ENCODE data around the gene MUS81.
"Not testable (repeated sequence)": the region's sequence is repeated elsewhere in the genome, so short reads cannot be mapped to it uniquely, and the experiment has no call there.

MUS81 gene

DNA sequence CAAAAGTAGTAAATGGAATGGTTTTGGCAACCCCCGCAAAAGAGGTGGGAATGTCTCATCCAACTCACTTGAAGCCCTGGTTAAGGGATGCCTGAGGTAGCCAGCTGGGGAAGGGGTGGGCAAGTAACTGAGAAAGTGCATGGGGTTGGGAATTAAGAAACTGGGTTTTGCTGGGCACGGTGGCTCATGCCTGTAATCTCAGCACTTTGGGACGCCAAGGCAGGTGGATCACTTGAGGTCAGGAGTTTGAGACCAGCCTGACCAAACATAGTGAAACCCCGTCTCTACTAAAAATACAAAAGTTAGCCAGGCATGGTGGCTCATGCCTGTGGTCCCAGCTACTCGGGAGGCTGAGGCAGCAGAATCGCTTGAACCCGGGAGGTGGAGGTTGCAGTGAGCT, 11.5 kb upstream of the MUS81 start:
- not testable (repeated sequence) for DNase-seq

DNA sequence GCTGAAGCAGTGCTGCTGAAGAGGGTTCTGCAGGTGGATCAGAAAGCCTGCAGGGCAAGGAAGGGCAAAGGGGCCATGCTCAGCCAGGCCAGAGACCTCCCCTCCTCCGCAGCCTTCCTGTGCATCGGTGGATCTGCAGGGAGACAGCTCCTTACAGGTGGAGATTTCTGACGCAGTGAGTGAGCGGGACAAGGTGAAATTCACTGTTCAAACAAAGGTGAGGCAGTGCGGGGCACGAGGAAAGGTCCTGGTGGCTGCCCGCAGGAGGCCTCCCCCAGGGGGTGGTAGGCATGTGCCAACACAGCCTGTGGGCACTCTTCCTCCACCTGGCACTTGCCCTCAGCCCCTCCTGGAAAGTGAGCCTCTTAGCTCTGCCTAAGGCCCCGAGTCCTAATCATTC, 10.9 kb upstream of the MUS81 start:
- no peak for DNase-seq

DNA sequence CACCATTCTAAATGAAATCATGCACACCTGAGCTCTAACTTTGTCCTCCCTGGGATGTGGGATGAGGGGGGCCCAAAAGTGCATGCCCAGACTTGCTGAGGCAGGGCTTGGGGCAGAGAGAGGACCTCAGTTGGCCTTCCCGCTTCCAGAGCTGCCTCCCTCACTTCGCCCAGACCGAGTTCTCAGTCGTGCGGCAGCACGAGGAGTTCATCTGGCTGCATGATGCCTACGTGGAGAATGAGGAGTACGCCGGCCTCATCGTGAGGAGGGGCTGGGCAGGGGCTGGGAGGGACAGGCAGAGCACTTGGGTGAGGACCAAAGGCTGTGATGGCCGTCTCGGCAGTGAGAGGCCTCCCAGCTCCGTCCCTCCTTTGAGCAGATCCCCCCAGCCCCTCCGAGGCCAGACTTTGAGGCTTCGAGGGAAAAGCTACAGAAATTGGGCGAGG, 10.4 kb upstream of the MUS81 start:
- no peak for DNase-seq

DNA sequence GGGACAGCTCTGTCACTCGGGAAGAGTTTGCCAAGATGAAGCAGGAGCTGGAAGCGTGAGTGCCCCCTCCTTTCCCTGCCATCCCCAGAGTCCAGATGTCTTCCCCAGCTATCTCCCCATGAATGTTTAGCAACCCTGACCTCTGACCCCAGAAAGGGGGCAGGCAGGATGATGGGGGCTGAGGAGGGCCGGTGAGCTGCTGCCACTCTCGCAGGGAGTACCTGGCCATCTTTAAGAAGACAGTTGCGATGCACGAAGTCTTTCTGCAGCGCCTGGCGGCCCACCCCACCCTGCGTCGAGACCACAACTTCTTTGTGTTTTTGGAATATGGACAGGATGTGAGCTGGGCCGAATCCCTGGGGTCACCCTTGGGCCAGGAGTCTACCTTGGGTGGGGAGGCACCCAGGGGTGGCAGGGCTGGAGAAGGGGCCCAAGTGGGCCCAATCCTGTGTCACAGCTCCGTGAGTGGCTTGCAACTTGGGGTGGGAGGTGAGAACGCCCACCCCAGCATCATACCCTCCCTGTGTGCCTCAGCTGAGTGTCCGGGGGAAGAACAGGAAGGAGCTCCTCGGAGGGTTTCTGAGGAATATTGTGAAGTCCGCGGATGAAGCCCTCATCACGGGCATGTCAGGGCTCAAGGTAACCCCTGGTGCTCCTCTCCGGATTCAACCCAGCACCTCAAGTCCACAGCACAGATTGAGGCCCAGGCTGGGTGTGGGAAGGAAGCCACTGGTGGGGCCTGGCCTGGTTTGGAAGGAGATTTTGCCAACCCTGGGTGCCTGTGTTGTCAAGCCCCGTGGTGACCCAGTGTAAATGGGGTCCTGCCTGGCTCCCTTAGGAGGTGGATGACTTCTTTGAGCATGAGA, 9.8 kb upstream of the MUS81 start:
- DNase-seq: no peak

GRCh38 chr11:65851083-65851579, 9.1 kb upstream of the MUS81 start:
- DNase-seq: no peak

DNA sequence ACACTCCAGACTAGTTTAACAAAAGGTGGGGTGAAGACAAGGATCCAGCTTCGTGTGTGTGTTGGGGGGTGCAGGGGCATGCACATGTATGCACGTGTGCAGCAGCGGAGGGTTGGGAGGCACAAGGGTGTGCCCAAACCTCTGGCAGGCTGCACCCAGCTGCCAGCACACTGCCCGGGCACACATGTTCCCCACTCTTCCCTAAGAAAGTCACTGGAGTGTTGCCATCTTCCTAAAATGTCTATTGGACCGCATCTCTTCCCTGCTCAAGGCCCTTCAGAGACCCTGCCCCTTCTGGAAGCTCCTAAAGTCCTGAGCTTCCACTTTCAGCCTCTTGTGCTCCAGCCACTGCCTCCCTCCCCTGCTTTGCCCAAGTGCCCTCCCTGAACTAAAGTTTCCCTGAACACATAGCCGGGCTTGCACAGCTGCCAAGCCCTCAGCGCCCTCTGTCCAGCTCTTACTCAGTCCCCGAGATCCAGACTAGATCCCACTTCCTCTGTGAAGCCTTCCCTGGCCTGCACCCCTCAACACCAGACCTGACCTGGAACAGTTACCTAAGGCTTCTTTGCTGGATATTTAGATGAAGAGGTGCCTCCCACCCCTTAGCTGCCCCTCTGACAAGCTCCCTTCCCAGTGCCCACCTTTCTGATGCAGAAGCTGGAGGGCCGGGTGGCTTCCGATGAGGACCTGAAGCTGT, 8.3 kb upstream of the MUS81 start:
- no peak for DNase-seq

- no peak for DNase-seq
These were observed 7.6 kb upstream of the MUS81 start for GRCh38 chr11:65852508-65853245.

DNA sequence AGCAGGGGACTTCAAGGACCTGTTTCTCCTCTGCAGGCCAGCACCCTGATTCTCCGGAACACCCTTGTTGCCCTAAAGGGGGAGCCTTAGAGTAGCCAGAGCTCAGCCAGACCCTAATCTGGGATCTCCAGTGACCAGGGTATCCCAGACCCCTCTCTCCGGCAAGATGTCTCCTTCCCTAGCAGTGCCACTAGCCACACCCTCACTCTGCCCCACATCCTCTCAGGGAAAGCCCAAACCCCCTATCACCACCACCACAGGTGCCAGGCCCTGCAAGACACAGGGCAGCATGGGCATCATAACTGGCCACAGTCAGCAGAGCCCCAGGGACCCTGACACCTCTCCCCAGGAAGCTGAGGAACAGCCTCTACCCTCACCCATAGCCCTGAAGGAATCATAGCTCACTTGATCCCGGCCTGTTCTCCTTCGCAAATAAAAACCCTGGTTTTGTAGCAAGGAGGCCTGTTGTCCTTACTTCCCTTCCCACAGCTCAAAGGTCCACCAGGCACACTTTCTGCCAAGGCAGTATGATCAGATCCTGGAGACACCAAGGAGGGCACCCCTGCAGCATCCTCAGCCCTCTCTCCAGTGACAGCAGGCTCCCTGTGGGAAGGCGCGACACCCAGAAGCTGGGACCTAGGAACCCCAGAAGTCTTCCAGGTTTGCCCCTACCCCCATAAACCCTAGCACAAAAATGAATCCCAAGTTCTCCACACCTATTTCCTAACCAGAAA, 6.8 kb upstream of the MUS81 start:
- no peak for DNase-seq

GRCh38 chr11:65854161-65854592, 6.1 kb upstream of the MUS81 start:
- no peak for DNase-seq

GRCh38 chr11:65854852-65855837, 5.1 kb upstream of the MUS81 start:
- no peak for DNase-seq

GRCh38 chr11:65855927-65856363, 4.3 kb upstream of the MUS81 start:
- no peak for DNase-seq

DNA sequence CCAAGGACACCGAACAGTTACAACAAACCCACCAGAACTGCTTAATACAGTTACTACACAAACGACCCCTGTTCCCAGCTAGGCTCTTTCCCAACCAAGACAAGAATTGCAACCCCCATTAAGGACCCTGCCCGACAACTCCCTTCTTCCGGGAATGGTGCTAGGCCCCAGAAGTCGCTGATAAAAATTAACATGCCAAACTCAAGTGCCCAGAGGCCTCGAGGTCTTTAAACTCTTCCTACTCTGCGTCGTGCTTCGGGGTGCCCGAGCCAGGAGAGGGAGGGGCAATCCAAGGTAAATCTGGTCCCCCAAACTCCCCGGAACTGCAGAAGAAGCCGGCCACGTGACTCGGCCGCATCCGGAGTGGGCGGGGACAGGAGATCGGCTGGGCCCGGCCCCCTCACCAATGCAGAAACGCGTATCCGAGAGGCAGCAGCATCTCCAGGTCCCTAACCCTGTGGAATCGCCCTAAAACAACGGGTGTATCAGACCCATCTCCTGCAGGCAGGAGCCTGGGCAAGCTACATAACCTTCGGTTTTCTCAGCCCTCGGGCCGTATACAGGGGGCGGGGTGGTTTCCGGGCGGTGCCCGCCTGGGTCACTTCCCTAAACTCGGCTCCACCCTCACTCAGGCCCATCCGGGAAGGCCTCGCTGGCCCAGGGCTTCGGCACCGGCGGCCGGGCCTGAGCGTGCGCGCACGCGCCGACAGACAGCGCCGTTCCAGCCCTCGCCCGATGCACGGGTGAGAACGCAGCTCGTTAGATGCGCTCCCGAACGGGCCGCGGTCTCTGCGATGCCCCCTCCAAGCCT, 3.3 kb upstream of the MUS81 start:
- peak; percentile 49 for DNase-seq

DNA sequence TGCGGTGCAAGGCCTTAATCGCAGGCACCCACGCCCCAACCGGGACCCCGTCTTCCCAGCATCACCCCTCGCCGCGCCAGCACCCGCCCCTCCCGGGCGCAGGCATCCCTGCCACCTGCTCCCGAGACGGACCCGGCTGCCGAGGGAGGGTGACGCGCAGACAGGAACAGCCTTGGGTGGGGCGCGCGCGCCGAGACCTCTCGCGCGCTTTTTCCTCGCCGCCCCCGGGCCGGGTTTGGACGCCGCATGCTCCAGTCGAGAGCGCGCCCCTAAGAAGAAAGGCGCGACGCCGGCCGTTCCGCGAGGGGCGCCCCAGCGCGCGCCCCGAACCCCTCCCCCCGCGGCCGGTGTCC, 2.8 kb upstream of the MUS81 start:
- DNase-seq: no peak

- peak; percentile 98 for DNase-seq
These were observed 2.2 kb upstream of the MUS81 start, which contains the start of gene CFL1 for GRCh38 chr11:65857853-65858680. Gene CFL1 (minus strand): TSS chr11:65858180. CDS start chr11:65858099, 81 bp downstream.

GRCh38 chr11:65858681-65859087, 1.5 kb upstream of the MUS81 start:
- DNase-seq: no peak

DNA sequence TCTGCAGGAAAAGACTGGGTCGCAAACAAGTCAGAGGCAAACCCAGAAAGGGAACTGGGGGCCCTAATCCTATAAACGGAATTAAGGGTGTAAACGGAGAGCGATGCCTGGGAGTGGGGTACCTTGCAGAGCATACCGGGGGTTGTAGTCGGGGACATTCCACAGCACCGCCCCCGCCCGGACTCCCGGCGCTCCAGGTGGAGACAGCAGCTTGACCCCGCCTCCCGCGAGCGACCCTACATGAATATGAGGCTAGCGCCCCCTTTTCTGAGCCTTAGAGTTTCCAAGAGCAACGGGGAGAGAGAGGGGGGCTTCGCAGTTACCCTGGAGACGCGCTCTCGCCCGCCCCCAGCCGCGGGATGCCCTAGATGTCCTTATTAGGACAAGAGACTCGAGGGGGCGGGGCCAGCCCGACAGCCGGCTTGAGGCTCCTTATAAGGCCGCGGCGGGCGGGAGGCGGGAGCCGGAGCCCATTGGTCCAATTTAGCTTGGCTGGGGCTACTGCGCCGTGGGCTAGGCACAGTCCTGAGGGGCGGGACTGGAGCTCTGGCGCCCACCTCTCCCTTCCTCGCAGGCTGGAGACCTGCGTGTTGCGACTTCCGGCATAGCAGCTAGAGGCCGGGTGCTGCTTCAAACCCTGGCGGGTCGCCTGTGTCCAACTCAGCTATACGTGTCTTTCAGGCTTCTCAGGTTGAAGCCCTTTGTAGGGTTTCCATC, 980 bp upstream of the MUS81 start:
- peak; percentile 98 for DNase-seq

- DNase-seq: no peak
These were observed 388 bp upstream of the MUS81 start for GRCh38 chr11:65859812-65860277.

DNA sequence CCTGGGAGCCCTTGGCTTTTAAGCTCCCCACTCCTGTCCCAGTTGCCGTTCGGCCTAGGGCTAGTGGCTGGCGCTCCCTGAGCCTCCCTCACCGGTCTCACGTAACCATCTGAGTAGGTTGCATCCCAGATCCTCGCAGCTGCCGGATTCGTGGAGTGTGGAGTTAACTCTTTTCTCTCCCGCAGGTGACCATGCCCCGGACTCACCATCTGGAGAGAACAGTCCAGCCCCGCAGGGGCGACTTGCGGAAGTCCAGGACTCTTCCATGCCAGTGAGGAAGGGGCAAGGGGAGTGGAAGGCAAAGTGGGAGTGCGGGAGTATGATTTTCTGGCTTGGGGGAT, 902 bp downstream of the MUS81 start:
- no peak for DNase-seq
